Measurements from ENCODE around the gene SNPH. TPM values are rescaled to one million over a fixed set of nuclear protein-coding genes. Genes with fewer than 3 reads are reported as not detected.

The SNPH gene
- total RNA-seq, 1 donor, result 9.4 TPM

DNA sequence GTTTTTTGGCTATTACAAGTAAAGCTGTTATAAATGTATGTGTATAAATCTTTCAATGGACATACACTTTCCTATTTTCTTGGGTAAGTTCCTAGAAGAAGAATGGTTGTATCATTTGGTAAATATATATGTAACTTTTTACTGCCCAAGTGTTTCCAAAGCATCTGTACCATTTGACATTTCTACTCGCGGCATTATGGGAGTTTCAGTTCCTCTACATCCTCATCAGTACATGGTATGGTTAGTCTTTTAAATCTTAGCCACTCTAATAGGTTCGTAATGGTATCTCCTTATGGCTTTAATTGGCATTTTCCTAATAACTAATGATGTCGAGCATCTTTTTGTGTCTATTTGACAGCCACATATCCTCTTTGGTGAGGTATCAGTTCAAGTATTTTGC is 12.9 kb downstream of the SNPH start:
- Histone ChIP-seq H3K9me3 (ENCODE audit: low read depth, low read length) (no peaks in the 10 kb centered on the region), H4K20me1 (ENCODE audit: insufficient read depth, low read length) (peaks cover 33% of the 10 kb centered on the region), H3K27ac (ENCODE audit: low read depth, low read length) (no peak overlapping the region), H3K4me2 (ENCODE audit: insufficient read depth, low read length) (no peak overlapping the region), H3K4me1 (ENCODE audit: insufficient read depth, low read length) (peaks cover 4% of the 10 kb centered on the region), H3K4me3 (ENCODE audit: insufficient read depth, low read length) (no peak overlapping the region), H2AFZ (ENCODE audit: low read length) (no peak overlapping the region), H3K27me3 (ENCODE audit: insufficient read depth, low read length) (no peaks in the 10 kb centered on the region), H3K79me2 (ENCODE audit: insufficient read depth, low read length) (peaks cover 6% of the 10 kb centered on the region), H3K36me3 (ENCODE audit: insufficient read depth, low read length) (no peaks in the 10 kb centered on the region)
- TF ChIP-seq, protein P1, sequence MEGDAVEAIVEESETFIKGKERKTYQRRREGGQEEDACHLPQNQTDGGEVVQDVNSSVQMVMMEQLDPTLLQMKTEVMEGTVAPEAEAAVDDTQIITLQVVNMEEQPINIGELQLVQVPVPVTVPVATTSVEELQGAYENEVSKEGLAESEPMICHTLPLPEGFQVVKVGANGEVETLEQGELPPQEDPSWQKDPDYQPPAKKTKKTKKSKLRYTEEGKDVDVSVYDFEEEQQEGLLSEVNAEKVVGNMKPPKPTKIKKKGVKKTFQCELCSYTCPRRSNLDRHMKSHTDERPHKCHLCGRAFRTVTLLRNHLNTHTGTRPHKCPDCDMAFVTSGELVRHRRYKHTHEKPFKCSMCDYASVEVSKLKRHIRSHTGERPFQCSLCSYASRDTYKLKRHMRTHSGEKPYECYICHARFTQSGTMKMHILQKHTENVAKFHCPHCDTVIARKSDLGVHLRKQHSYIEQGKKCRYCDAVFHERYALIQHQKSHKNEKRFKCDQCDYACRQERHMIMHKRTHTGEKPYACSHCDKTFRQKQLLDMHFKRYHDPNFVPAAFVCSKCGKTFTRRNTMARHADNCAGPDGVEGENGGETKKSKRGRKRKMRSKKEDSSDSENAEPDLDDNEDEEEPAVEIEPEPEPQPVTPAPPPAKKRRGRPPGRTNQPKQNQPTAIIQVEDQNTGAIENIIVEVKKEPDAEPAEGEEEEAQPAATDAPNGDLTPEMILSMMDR (IDR thresholded peaks at IDR 0.05; ENCODE audit: extremely low read depth, low read depth, low read length), result no peak
- no peak for DNase-seq (ENCODE audit: insufficient read length, low spot score, missing footprints)

DNA sequence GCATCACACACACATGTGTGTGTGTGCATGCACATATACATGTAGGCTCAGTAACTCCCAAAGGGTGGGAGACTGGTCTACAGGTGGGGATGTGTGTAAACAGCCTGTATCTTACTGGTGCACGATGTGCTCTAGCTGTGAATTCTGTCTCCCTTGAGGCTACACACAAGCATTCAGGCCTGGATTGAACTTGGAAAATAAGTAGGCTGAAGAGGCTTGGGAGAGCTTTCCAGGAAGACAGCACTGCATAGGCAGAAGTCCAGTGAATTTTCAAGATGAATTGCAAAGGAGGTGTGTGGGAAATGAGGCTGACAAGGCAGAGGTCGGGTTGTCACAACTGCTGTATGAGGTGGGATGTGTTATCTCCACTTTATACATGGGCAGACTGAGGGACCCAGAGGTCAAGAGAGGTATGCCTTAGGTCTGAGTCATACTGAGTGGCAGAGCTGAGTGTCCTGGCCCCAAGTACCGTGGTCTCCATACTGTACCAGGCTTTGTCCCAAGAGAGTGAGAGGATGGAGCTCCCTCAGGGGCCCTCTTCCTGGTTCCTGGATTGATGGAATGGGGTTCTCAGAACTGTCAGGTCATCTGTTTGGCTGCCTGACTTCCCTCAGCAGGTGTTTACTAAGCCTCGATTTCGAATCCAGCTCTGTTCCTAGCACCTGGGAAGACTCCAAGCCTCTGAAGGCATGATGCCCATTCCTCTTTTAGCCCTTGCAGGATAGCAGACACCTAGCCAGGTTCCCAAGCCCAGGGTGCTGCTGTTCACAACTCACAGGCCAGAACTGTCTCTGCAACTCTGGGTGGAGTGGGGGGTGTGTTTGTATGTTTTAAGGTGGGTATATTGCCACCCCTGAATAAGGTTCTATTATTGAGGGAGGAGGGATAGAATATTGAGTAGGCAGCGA is 14.4 kb downstream of the SNPH start:
- no peak for DNase-seq (ENCODE audit: insufficient read length, low spot score, missing footprints)

GRCh38 chr20:1281279-1282057 is 15.4 kb downstream of the SNPH start:
- no peaks in the 10 kb centered on the region for H3K9me3 ChIP-seq (ENCODE audit: low read depth, low read length)
- no peaks in the 10 kb centered on the region for H3K27me3 ChIP-seq (ENCODE audit: insufficient read depth, low read length)
- no peak for DNase-seq (ENCODE audit: insufficient read length, low spot score, missing footprints)
- H4K20me1 ChIP-seq (ENCODE audit: insufficient read depth, low read length), result peaks cover 37% of the 10 kb centered on the region
- TF ChIP-seq, protein P1 (IDR thresholded peaks at IDR 0.05; ENCODE audit: extremely low read depth, low read depth, low read length), result no peak
- H3K27ac ChIP-seq (ENCODE audit: low read depth, low read length), result no peak overlapping the region
- no peak overlapping the region for H3K4me3 ChIP-seq (ENCODE audit: insufficient read depth, low read length)
- H3K36me3 ChIP-seq (ENCODE audit: insufficient read depth, low read length), result no peaks in the 10 kb centered on the region
- H3K79me2 ChIP-seq (ENCODE audit: insufficient read depth, low read length), result peaks cover 6% of the 10 kb centered on the region
- no peak overlapping the region for H2AFZ ChIP-seq (ENCODE audit: low read length)
- peaks cover 4% of the 10 kb centered on the region for H3K4me1 ChIP-seq (ENCODE audit: insufficient read depth, low read length)
- no peak overlapping the region for H3K4me2 ChIP-seq (ENCODE audit: insufficient read depth, low read length)

More for the DNA sequence above, 14.4 kb downstream of the SNPH start:
- H3K27ac ChIP-seq (ENCODE audit: low read depth, low read length), result no peak overlapping the region
- TF ChIP-seq, protein P1 (IDR thresholded peaks at IDR 0.05; ENCODE audit: extremely low read depth, low read depth, low read length), result no peak
- H3K9me3 ChIP-seq (ENCODE audit: low read depth, low read length), result no peaks in the 10 kb centered on the region
- H3K4me3 ChIP-seq (ENCODE audit: insufficient read depth, low read length), result no peak overlapping the region
- no peaks in the 10 kb centered on the region for H3K27me3 ChIP-seq (ENCODE audit: insufficient read depth, low read length)
- H3K36me3 ChIP-seq (ENCODE audit: insufficient read depth, low read length), result no peaks in the 10 kb centered on the region
- H2AFZ ChIP-seq (ENCODE audit: low read length), result no peak overlapping the region
- no peak overlapping the region for H3K4me2 ChIP-seq (ENCODE audit: insufficient read depth, low read length)
- peaks cover 38% of the 10 kb centered on the region for H4K20me1 ChIP-seq (ENCODE audit: insufficient read depth, low read length)
- H3K4me1 ChIP-seq (ENCODE audit: insufficient read depth, low read length), result peaks cover 4% of the 10 kb centered on the region
- peaks cover 6% of the 10 kb centered on the region for H3K79me2 ChIP-seq (ENCODE audit: insufficient read depth, low read length)

GRCh38 chr20:1282966-1283365 is 16.9 kb downstream of the SNPH start:
- TF ChIP-seq, protein P1 (IDR thresholded peaks at IDR 0.05; ENCODE audit: extremely low read depth, low read depth, low read length), result no peak
- H3K79me2 ChIP-seq (ENCODE audit: insufficient read depth, low read length), result no peaks in the 10 kb centered on the region
- H3K4me2 ChIP-seq (ENCODE audit: insufficient read depth, low read length), result no peak overlapping the region
- H3K27me3 ChIP-seq (ENCODE audit: insufficient read depth, low read length), result no peaks in the 10 kb centered on the region
- peaks cover 39% of the 10 kb centered on the region for H4K20me1 ChIP-seq (ENCODE audit: insufficient read depth, low read length)
- H3K27ac ChIP-seq (ENCODE audit: low read depth, low read length), result no peak overlapping the region
- H3K4me3 ChIP-seq (ENCODE audit: insufficient read depth, low read length), result no peak overlapping the region
- no peaks in the 10 kb centered on the region for H3K36me3 ChIP-seq (ENCODE audit: insufficient read depth, low read length)
- no peaks in the 10 kb centered on the region for H3K9me3 ChIP-seq (ENCODE audit: low read depth, low read length)
- peaks cover 4% of the 10 kb centered on the region for H3K4me1 ChIP-seq (ENCODE audit: insufficient read depth, low read length)
- no peak for DNase-seq (ENCODE audit: insufficient read length, low spot score, missing footprints)
- H2AFZ ChIP-seq (ENCODE audit: low read length), result no peak overlapping the region

Measured in osteoblast (primary cell).